ENCODE data around the gene GYS1.
"Not testable (repeated sequence)": the region's sequence is repeated elsewhere in the genome, so short reads cannot be mapped to it uniquely, and the experiment has no call there.

Gene GYS1

GRCh38 chr19:48935864-48936263 lies 57.2 kb downstream of the GYS1 start:
- H3K36me3 Mint-ChIP-seq: no peaks in the 10 kb centered on the region
- H3K4me1 Mint-ChIP-seq: peaks cover 6% of the 10 kb centered on the region
- DNase-seq (ENCODE audit: low spot score in 2 of 2) (no peak), ATAC-seq (ENCODE audit: low read depth) (no peak)
- H3K9me3 Mint-ChIP-seq: no peaks in the 10 kb centered on the region
- H3K27me3 Mint-ChIP-seq: peaks cover 3% of the 10 kb centered on the region
- no peak overlapping the region for H3K4me3 Mint-ChIP-seq
- no peak overlapping the region for H3K27ac Mint-ChIP-seq

- Mint-ChIP-seq H3K36me3 (no peaks in the 10 kb centered on the region), H3K27me3 (peaks cover 3% of the 10 kb centered on the region), H3K4me3 (peak overlapping the region; percentile 46), H3K9me3 (no peaks in the 10 kb centered on the region), H3K27ac (no peak overlapping the region), H3K4me1 (peaks cover 6% of the 10 kb centered on the region)
- ATAC-seq (ENCODE audit: low read depth) (no peak), DNase-seq (ENCODE audit: low spot score in 2 of 2) (no peak)
These were observed 58.3 kb downstream of the GYS1 start for GRCh38 chr19:48934837-48935236.

GRCh38 chr19:48933382-48933932 lies 59.7 kb downstream of the GYS1 start, which contains the start of gene DHDH:
Gene DHDH (plus strand): TSS chr19:48933699. CDS start chr19:48933722, 23 bp downstream.
- peak within 1 kb of the TSS; percentile 76 for H3K27ac Mint-ChIP-seq

GRCh38 chr19:48928164-48929025 lies 64.7 kb downstream of the GYS1 start:
- H3K4me3 Mint-ChIP-seq: no peak overlapping the region
- H3K9me3 Mint-ChIP-seq: no peaks in the 10 kb centered on the region
- peaks cover 3% of the 10 kb centered on the region for H3K4me1 Mint-ChIP-seq
- peaks cover 2% of the 10 kb centered on the region for H3K27me3 Mint-ChIP-seq
- H3K36me3 Mint-ChIP-seq: no peaks in the 10 kb centered on the region
- H3K27ac Mint-ChIP-seq: no peak overlapping the region
- DNase-seq (ENCODE audit: low spot score in 2 of 2) (no peak), ATAC-seq (ENCODE audit: low read depth) (no peak)

More at GRCh38 chr19:48933382-48933932, 59.7 kb downstream of the GYS1 start, which contains the start of gene DHDH:
- DNase-seq (ENCODE audit: low spot score in 2 of 2): peak; percentile 70 to 72
- Mint-ChIP-seq H3K27me3 (peaks cover 3% of the 10 kb centered on the region), H3K36me3 (no peaks in the 10 kb centered on the region), H3K9me3 (no peaks in the 10 kb centered on the region), H3K4me1 (peaks cover 6% of the 10 kb centered on the region), H3K4me3 (peak within 1 kb of the TSS; percentile 83)
- ATAC-seq (ENCODE audit: low read depth): peak; percentile 95

DNA sequence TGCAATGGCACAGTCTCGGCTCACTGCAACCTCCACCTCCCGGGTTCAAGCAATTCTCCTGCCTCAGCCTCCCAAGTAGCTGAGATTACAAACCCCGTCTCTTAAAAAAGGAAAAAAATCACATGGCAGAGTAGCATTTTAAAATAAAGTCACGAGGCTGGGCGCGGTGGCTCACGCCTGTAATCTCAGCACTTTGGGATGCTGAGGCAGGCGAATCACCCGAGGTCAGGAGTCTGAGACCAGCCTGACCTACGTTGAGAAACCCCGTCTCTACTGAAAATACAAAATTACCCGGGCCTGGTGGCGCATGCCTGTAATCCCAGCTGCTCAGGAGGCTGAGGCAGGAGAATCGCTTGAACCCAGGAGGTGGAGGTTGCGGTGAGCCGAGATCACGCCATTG lies 65.4 kb downstream of the GYS1 start:
- not testable (repeated sequence) for DNase-seq (ENCODE audit: low spot score in 2 of 2); H3K4me1 Mint-ChIP-seq; H3K9me3 Mint-ChIP-seq; H3K36me3 Mint-ChIP-seq; H3K27ac Mint-ChIP-seq; H3K27me3 Mint-ChIP-seq; ATAC-seq (ENCODE audit: low read depth); H3K4me3 Mint-ChIP-seq

DNA sequence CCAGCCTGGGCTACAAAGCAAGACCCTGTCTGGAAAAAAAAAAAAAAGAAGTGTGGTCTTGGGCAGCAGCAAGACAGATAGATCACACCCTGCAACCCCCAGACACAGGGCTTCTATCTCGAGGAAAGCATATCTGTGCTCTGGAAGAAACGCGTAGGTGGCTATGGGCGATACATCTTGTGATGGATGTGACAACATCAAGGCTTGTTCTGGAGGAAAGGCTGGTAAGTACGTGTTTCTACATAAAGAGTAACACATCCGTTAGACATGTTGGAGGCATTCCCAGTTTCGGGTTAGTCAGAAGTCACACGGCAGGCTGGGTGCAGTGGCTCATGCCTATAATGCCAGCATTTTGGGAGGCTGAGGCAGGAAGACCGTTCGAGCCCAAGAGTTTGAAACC lies 66.2 kb downstream of the GYS1 start:
- H3K9me3 Mint-ChIP-seq: no peaks in the 10 kb centered on the region

DNA sequence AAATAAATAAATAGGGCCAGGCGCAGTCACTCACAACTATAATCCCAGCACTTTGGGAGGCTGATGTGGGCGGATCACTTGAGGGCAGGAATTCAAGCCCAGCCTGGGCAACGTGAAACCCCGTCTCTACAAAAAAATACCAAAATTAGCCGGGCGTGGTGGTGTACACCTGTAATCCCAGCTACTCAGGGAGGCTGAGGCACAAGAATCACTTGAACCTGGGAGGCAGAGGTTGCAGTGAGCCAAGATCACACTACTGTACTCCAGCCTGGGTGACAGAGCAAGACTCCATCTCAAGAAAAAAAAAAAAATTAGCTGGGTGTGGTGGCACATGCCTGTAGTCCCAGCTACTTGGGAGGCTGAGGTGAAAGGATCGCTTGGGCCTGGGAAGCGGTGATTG lies 67.2 kb downstream of the GYS1 start:
- not testable (repeated sequence) for H3K4me1 Mint-ChIP-seq; H3K27me3 Mint-ChIP-seq; ATAC-seq (ENCODE audit: low read depth); DNase-seq (ENCODE audit: low spot score in 2 of 2); H3K27ac Mint-ChIP-seq; H3K9me3 Mint-ChIP-seq; H3K4me3 Mint-ChIP-seq
- peaks cover 12% of the 10 kb centered on the region for H3K36me3 Mint-ChIP-seq

More for the DNA sequence above, 66.2 kb downstream of the GYS1 start:
- H3K27me3 Mint-ChIP-seq: peaks cover under 1% of the 10 kb centered on the region
- H3K4me1 Mint-ChIP-seq: no peaks in the 10 kb centered on the region
- DNase-seq (ENCODE audit: low spot score in 2 of 2): no peak
- no peak overlapping the region for H3K27ac Mint-ChIP-seq
- ATAC-seq (ENCODE audit: low read depth): no peak
- no peak overlapping the region for H3K4me3 Mint-ChIP-seq
- peaks cover 6% of the 10 kb centered on the region for H3K36me3 Mint-ChIP-seq

DNA sequence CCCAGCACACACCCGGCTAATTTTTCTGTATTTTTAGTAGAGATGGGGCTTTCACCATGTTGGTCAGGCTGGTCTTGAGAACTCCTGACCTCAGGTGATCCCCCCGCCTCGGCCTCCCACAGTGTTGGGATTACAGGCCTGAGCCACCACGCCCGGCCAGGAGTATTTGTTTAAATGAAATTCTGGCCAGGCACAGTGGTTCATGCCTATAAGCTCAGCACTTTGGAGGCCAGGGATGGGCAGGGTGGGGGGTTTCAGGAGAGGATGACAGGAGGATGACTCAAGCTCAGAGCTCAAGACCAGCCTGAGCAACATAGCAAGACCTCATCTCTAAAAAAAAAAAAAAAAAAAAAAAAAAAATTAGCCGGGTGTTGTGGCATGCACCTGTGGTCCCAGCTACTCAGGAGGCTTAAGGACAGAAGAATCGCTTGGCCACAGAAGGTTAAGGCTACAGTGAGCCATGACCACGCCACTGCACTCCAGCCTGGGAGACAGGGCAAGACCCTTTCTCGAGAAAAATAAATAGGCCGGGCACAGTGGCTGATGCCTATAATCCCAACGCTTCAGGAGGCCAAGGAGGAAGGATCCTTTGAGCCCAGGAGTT lies 67.8 kb downstream of the GYS1 start:
- no peak overlapping the region for H3K4me3 Mint-ChIP-seq
- no peak for ATAC-seq (ENCODE audit: low read depth)
- H3K27ac Mint-ChIP-seq: no peak overlapping the region
- no peak for DNase-seq (ENCODE audit: low spot score in 2 of 2)
- no peaks in the 10 kb centered on the region for H3K27me3 Mint-ChIP-seq
- H3K4me1 Mint-ChIP-seq: no peaks in the 10 kb centered on the region
- H3K9me3 Mint-ChIP-seq: no peaks in the 10 kb centered on the region
- H3K36me3 Mint-ChIP-seq: peaks cover 12% of the 10 kb centered on the region

- Mint-ChIP-seq H3K27me3 (no peaks in the 10 kb centered on the region), H3K27ac (no peak overlapping the region), H3K4me1 (peaks cover 7% of the 10 kb centered on the region), H3K9me3 (no peaks in the 10 kb centered on the region), H3K36me3 (peaks cover 21% of the 10 kb centered on the region), H3K4me3 (no peak overlapping the region)
- ATAC-seq (ENCODE audit: low read depth) (no peak), DNase-seq (ENCODE audit: low spot score in 2 of 2) (no peak)
These were observed 70.3 kb downstream of the GYS1 start for GRCh38 chr19:48922548-48923490.

GRCh38 chr19:48921721-48922500 lies 71.2 kb downstream of the GYS1 start:
- Mint-ChIP-seq H3K36me3 (peaks cover 21% of the 10 kb centered on the region), H3K9me3 (no peaks in the 10 kb centered on the region), H3K27ac (no peak overlapping the region), H3K4me1 (peaks cover 8% of the 10 kb centered on the region), H3K4me3 (no peak overlapping the region), H3K27me3 (no peaks in the 10 kb centered on the region)
- ATAC-seq (ENCODE audit: low read depth) (no peak), DNase-seq (ENCODE audit: low spot score in 2 of 2) (no peak)

- H3K4me3 Mint-ChIP-seq: no peak overlapping the region
- ATAC-seq (ENCODE audit: low read depth): no peak
- H3K4me1 Mint-ChIP-seq: peaks cover 8% of the 10 kb centered on the region
- H3K9me3 Mint-ChIP-seq: no peaks in the 10 kb centered on the region
- H3K27me3 Mint-ChIP-seq: no peaks in the 10 kb centered on the region
- DNase-seq (ENCODE audit: low spot score in 2 of 2): no peak
- H3K36me3 Mint-ChIP-seq: peaks cover 23% of the 10 kb centered on the region
- H3K27ac Mint-ChIP-seq: no peak overlapping the region
These were observed 72.2 kb downstream of the GYS1 start for GRCh38 chr19:48920949-48921348.

DNA sequence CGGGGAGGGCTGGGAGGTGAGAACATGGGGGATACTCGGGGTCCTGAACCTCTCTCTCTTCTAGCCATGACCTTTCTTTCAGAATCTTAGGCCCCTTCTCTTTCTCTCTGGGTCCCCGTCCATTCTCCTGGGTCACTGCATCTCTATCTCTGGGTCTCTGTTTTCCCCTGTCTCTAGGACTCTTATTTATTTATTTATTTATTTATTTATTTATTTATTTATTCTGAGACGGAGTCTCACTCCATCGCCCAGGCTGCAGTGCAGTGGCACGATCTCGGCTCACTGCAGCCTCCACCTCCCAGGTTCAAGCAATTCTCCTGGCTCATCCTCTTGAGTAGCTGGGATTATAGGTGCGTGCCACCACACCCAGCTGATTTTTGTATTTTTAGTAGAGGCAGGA lies 73.8 kb downstream of the GYS1 start:
- DNase-seq (ENCODE audit: low spot score in 2 of 2); H3K4me3 Mint-ChIP-seq: not testable (repeated sequence)

GRCh38 chr19:48918801-48919247 lies 74.3 kb downstream of the GYS1 start:
- Mint-ChIP-seq H3K36me3 (peaks cover 31% of the 10 kb centered on the region), H3K27me3 (no peaks in the 10 kb centered on the region), H3K4me3 (no peak overlapping the region), H3K9me3 (no peaks in the 10 kb centered on the region), H3K27ac (no peak overlapping the region), H3K4me1 (peaks cover 8% of the 10 kb centered on the region)
- no peak for ATAC-seq (ENCODE audit: low read depth)
- no peak for DNase-seq (ENCODE audit: low spot score in 2 of 2)

More for the DNA sequence above, 73.8 kb downstream of the GYS1 start:
- not testable (repeated sequence) for H3K4me1 Mint-ChIP-seq; H3K27me3 Mint-ChIP-seq; H3K9me3 Mint-ChIP-seq; ATAC-seq (ENCODE audit: low read depth); H3K27ac Mint-ChIP-seq
- H3K36me3 Mint-ChIP-seq: peaks cover 29% of the 10 kb centered on the region
